B cell (primary cell): ENCODE data around the gene METTL24. TPM values are rescaled to one million over a fixed set of nuclear protein-coding genes. Genes with fewer than 3 reads are reported as not detected.

ENCODE experiments used
- ATAC-seq: fragments of 200-7000 bp; cut with Tn5 transposase; one replicate; pipeline ENCODE4 v1.10.0; 2021; ENCODE audit warnings: low read depth, mild to moderate bottlenecking, moderate number of reproducible peaks, moderate library complexity
- CTCF ChIA-PET: fragments of 350-600 bp; sonication (Branson Sonifier 250); formaldehyde crosslinking; loops from one replicate; lab custom pipeline; 2021; ENCODE audit warnings: antibody characterized with exemption, inconsistent platforms; lab: Charles Lee
- POLR2A ChIA-PET: fragments of 350-600 bp; sonication (Branson Sonifier 250); formaldehyde crosslinking; loops from one replicate; lab custom pipeline; 2021; ENCODE audit warnings: antibody characterized with exemption; lab: Charles Lee
- DNase-seq: peaks from one replicate; pipeline ENCODE4 v3.0.0; 2013
- H2AFZ ChIP-seq: 2 replicates; pipeline ENCODE4 v1.6.1; 2012; ENCODE audit warnings: mild to moderate bottlenecking, low read depth, low read length; ENCODE audit not compliant: insufficient read depth, poor library complexity, severe bottlenecking
- H3K27ac ChIP-seq, 2 donors: 1 replicate in 1 of 2; 2 replicates in 1 of 2; pipeline ENCODE4 v1.5.1; 2012 to 2013; ENCODE audit warnings: low read length in 2 of 2, mild to moderate bottlenecking in 2 of 2, moderate library complexity in 1 of 2
- H3K27me3 ChIP-seq, 4 experiments: fragments of 200-600 bp in 1 of 4; sonication (generic) in 1 of 4; replicated peaks in 1 of 4; 1 replicate in 2 of 4; 2 replicates in 2 of 4; pipeline versions ENCODE4 v1.6.1 to v1.7.0; 2013 to 2016; ENCODE audit warnings: low read length in 3 of 4, mild to moderate bottlenecking in 2 of 4, mixed read lengths in 1 of 4, moderate library complexity in 1 of 4; ENCODE audit not compliant: insufficient read depth in 4 of 4, control insufficient read depth in 3 of 4; ENCODE audit errors: control extremely low read depth in 1 of 4
- H3K36me3 ChIP-seq, 2 experiments: replicated peaks in 1 of 2; 1 replicate in 1 of 2; 2 replicates in 1 of 2; pipeline versions ENCODE4 v1.6.1 to v1.7.1; 2013; ENCODE audit warnings: low read length in 1 of 2; ENCODE audit not compliant: insufficient read depth in 2 of 2, control insufficient read depth in 1 of 2; ENCODE audit errors: control extremely low read depth in 1 of 2, extremely low read depth in 1 of 2
- H3K4me1 ChIP-seq, 2 donors: fragments of 200-600 bp in 1 of 2; sonication (generic) in 1 of 2; 1 replicate in 1 of 2; 2 replicates in 1 of 2; pipeline versions ENCODE4 v1.5.1 to v1.6.1; 2013 to 2017; ENCODE audit warnings: low read length in 2 of 2; ENCODE audit not compliant: control insufficient read depth in 2 of 2, insufficient read depth in 2 of 2
- H3K4me2 ChIP-seq: replicated peaks from 2 replicates; pipeline ENCODE3; 2012; ENCODE audit warnings: mild to moderate bottlenecking, low read depth, low read length; ENCODE audit not compliant: poor library complexity, severe bottlenecking
- H3K4me3 ChIP-seq, 5 experiments: fragments of 200-600 bp in 1 of 5; sonication (generic) in 1 of 5; 1 replicate in 3 of 5; 2 replicates in 2 of 5; pipeline versions ENCODE4 v1.5.1 to v1.7.0; 2011 to 2016; ENCODE audit warnings: low read length in 4 of 5, mild to moderate bottlenecking in 4 of 5, low read depth in 2 of 5, control low read depth in 1 of 5, moderate library complexity in 1 of 5; ENCODE audit not compliant: insufficient read depth in 1 of 5; ENCODE audit errors: control extremely low read depth in 1 of 5, extremely low read depth in 1 of 5
- H3K79me2 ChIP-seq: fragments of 200-600 bp; sonication (generic); one replicate; pipeline ENCODE4 v1.6.0; 2016; ENCODE audit warnings: low read length; ENCODE audit not compliant: control insufficient read depth, insufficient read depth
- H3K9ac ChIP-seq: fragments of 200-600 bp; sonication (generic); 2 replicates; pipeline ENCODE4 v1.6.1; 2017; ENCODE audit warnings: mild to moderate bottlenecking, low read length, moderate library complexity
- H3K9me3 ChIP-seq, 3 donors: one replicate each; pipeline versions ENCODE4 v1.6.1 to v1.7.1; 2013; ENCODE audit warnings: low read length in 2 of 3; ENCODE audit not compliant: control insufficient read depth in 2 of 3, insufficient read depth in 1 of 3; ENCODE audit errors: control extremely low read depth in 1 of 3
- H4K20me1 ChIP-seq: 2 replicates; pipeline ENCODE4 v1.6.0; 2012; ENCODE audit warnings: mild to moderate bottlenecking, low read length; ENCODE audit not compliant: insufficient read depth, control insufficient read depth, poor library complexity, severe bottlenecking
- H3K27ac Mint-ChIP-seq: one replicate; pipeline ENCODE4 v1.8.0; 2021; ENCODE audit warnings: mixed read lengths
- H3K27me3 Mint-ChIP-seq: one replicate; pipeline ENCODE4 v1.8.0; 2021; ENCODE audit warnings: mixed read lengths
- H3K4me1 Mint-ChIP-seq: one replicate; pipeline ENCODE4 v1.8.0; 2021; ENCODE audit warnings: mixed read lengths
- H3K4me3 Mint-ChIP-seq: one replicate; pipeline ENCODE4 v1.8.0; 2021; ENCODE audit warnings: mixed read lengths
- H3K9me3 Mint-ChIP-seq: one replicate; pipeline ENCODE4 v1.8.0; 2022; ENCODE audit warnings: mixed read lengths; ENCODE audit not compliant: insufficient read depth
- EZH2 ChIP-seq: IDR thresholded peaks from 2 replicates; pipeline ENCODE4 v1.6.1; 2012; ENCODE audit warnings: borderline replicate concordance, low read depth, mild to moderate bottlenecking, moderate library complexity, low read length; ENCODE audit not compliant: insufficient read depth, poor library complexity, severe bottlenecking
- WGBS: methylation state at CpG from one replicate; pipeline ENCODE4 v1.1.5; 2013; ENCODE audit warnings: missing lambda C conversion rate; ENCODE audit not compliant: insufficient coverage; 5-methylcytosine and 5-hydroxymethylcytosine counted together
- intact Hi-C: fragments of 100-400 bp; cut with micrococcal nuclease; formaldehyde crosslinking; loops from one replicate; pipeline ENCODE4 v1.10.0; 2022
- polyA plus RNA-seq: library from polyadenylated mRNA; depleted of rRNA; stranded (reverse); fragments of >200 nt; gene quantifications from 2 replicates; pipeline ENCODE4 v1.2.3, GENCODE V29; 2012
- total RNA-seq, 2 donors: library from RNA; stranded (reverse); fragments of 120-200 nt in 1 of 2; gene quantifications; 1 replicate in 1 of 2; 2 replicates in 1 of 2; pipeline versions ENCODE4 v1.2.3 to v1.2.4, GENCODE V29; 2013 to 2022
- TF ChIP-seq, protein P1 (sequence below): fragments of 200-600 bp; IDR thresholded peaks from one replicate; pipeline ENCODE4 v1.8.0; 2022; ENCODE audit warnings: antibody characterized with exemption, mild to moderate bottlenecking

Gene METTL24
- total and polyA plus RNA-seq, 2 donors (not counting 1 experiment from before 2014, with no cell fraction given), result not detected

DNA sequence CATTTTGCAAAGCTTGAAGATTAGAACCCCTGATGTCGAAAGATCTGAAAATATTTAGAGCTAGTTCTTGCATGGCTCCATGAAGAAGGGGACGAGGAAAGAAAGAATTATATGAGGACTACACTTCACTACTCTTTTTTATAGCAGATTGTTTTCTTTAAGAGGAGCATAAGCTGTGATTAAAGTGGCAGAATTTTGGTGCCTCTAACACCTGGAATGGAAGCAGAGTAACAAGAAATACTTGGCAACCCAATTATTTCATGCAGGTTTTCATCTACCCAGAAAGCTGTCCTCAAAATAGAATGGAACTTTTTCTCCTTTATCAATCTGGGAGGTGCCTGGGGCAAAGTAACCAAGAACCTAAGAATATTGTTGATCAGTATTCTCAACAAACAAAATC lies 4.0 kb downstream of the METTL24 start:
- DNase-seq, result no peak
- no peak overlapping the region for H3K4me2 ChIP-seq
- H3K27me3 Mint-ChIP-seq, result peaks cover 37% of the 10 kb centered on the region
- intact Hi-C loops, result no loop called here
- no peaks in the 10 kb centered on the region for H3K36me3 ChIP-seq
- H3K4me1 Mint-ChIP-seq, result peaks cover 16% of the 10 kb centered on the region
- H2AFZ ChIP-seq, result no peak overlapping the region
- CTCF ChIA-PET, result interaction anchor here (1.4 kb wide), 1 partner anchor 11 kb away, joined by 4 read pairs; no protein-coding TSS in a partner anchor
- no CpG with 5 or more reads among the region's 2 CpGs for WGBS
- H3K79me2 ChIP-seq, result no peaks in the 10 kb centered on the region
- H3K4me3 ChIP-seq, result no peak overlapping the region
- TF ChIP-seq, protein P1, sequence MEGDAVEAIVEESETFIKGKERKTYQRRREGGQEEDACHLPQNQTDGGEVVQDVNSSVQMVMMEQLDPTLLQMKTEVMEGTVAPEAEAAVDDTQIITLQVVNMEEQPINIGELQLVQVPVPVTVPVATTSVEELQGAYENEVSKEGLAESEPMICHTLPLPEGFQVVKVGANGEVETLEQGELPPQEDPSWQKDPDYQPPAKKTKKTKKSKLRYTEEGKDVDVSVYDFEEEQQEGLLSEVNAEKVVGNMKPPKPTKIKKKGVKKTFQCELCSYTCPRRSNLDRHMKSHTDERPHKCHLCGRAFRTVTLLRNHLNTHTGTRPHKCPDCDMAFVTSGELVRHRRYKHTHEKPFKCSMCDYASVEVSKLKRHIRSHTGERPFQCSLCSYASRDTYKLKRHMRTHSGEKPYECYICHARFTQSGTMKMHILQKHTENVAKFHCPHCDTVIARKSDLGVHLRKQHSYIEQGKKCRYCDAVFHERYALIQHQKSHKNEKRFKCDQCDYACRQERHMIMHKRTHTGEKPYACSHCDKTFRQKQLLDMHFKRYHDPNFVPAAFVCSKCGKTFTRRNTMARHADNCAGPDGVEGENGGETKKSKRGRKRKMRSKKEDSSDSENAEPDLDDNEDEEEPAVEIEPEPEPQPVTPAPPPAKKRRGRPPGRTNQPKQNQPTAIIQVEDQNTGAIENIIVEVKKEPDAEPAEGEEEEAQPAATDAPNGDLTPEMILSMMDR, result no peak
- no peak for TF ChIP-seq EZH2
- no peak overlapping the region for H3K27ac ChIP-seq
- H3K4me3 Mint-ChIP-seq, result no peak overlapping the region
- peaks cover 12 to 13% of the 10 kb centered on the region in 2 donors for H3K4me1 ChIP-seq
- no peak overlapping the region for H3K27ac Mint-ChIP-seq
- no peaks in the 10 kb centered on the region for H4K20me1 ChIP-seq
- ATAC-seq, result no peak
- H3K9ac ChIP-seq, result no peak overlapping the region
- H3K27me3 ChIP-seq, result peaks cover 0 to 26% (median 13%) of the 10 kb centered on the region in 4 experiments
- peaks cover 0 to 4% (median 0%) of the 10 kb centered on the region in 3 donors for H3K9me3 ChIP-seq
- no peaks in the 10 kb centered on the region for H3K9me3 Mint-ChIP-seq
- POLR2A ChIA-PET, result no interaction called here

DNA sequence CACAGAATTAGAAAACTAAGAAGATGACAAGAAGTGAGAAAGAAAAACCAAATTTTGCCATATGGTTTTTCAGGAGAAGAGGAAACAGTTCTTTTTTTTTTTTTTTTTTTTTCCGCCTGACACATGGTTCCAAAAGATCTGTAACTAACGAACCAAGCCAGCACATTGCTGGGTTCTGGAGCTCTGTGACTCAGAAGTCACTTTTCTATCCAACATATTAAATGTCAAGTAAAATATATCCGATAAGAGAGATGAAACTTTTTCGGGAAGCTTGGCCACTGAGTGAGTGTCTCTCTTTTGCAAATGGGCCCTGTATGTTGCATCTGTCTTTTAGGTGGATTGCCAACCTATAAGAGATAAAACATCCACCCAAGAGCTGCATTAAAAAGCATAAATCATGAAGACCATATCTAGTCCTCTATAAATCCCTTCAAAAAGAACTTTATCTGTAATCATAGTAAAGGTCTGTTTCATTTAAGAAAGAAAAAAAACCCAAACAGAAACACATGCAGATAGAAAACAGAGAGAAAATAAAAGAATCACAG lies 4.6 kb downstream of the METTL24 start:
- intact Hi-C loops, result no loop called here
- no peak overlapping the region for H2AFZ ChIP-seq
- peaks cover 0 to 19% (median 6%) of the 10 kb centered on the region in 4 experiments for H3K27me3 ChIP-seq
- no peak overlapping the region for H3K4me2 ChIP-seq
- peaks cover 12% of the 10 kb centered on the region for H3K4me1 Mint-ChIP-seq
- POLR2A ChIA-PET, result no interaction called here
- no CpG with 5 or more reads among the region's 4 CpGs for WGBS
- no peaks in the 10 kb centered on the region for H3K79me2 ChIP-seq
- H3K27ac ChIP-seq, result no peak overlapping the region
- no peak overlapping the region for H3K9ac ChIP-seq
- DNase-seq (no peak), ATAC-seq (no peak)
- no peaks in the 10 kb centered on the region for H3K36me3 ChIP-seq
- TF ChIP-seq EZH2, result no peak
- TF ChIP-seq, protein P1, result no peak
- H3K9me3 Mint-ChIP-seq, result no peaks in the 10 kb centered on the region
- no peak overlapping the region for H3K27ac Mint-ChIP-seq
- no peak overlapping the region for H3K4me3 Mint-ChIP-seq
- H3K27me3 Mint-ChIP-seq, result peaks cover 36% of the 10 kb centered on the region
- no peak overlapping the region for H3K4me3 ChIP-seq
- peaks cover 8 to 11% of the 10 kb centered on the region in 2 donors for H3K4me1 ChIP-seq
- no peaks in the 10 kb centered on the region for H4K20me1 ChIP-seq
- CTCF ChIA-PET, result interaction anchor here (1.4 kb wide), 1 partner anchor 12 kb away, joined by 4 read pairs; no protein-coding TSS in a partner anchor
- H3K9me3 ChIP-seq, result peaks cover 0 to 4% (median 0%) of the 10 kb centered on the region in 3 donors
